ACC112 (cell line): ENCODE results near the gene CTU1.

ENCODE experiments used
- H2AFZ ChIP-seq: fragments of 200-600 bp; sonication (generic); one replicate; pipeline ENCODE4 v1.6.0; 2017; ENCODE audit warnings: antibody characterized with exemption, low read length; ENCODE audit not compliant: unreplicated experiment
- H3K27ac ChIP-seq: fragments of 200-600 bp; sonication (generic); 2 replicates; pipeline ENCODE4 v1.5.1; 2014; ENCODE audit warnings: low read depth, mild to moderate bottlenecking, antibody characterized with exemption, low read length, moderate library complexity
- H3K27me3 ChIP-seq: fragments of 200-600 bp; sonication (generic); 2 replicates; pipeline ENCODE4 v1.6.1; 2014; ENCODE audit warnings: mild to moderate bottlenecking, antibody characterized with exemption, low read length, moderate library complexity, mixed read lengths; ENCODE audit not compliant: insufficient read depth
- H3K36me3 ChIP-seq: fragments of 200-600 bp; sonication (generic); 2 replicates; pipeline ENCODE4 v1.6.1; 2016; ENCODE audit warnings: mild to moderate bottlenecking, antibody characterized with exemption, low read length, moderate library complexity, mixed read lengths; ENCODE audit not compliant: insufficient read depth
- H3K4me1 ChIP-seq: fragments of 200-600 bp; sonication (generic); one replicate; pipeline ENCODE4 v1.6.1; 2016; ENCODE audit warnings: low read length, mixed read lengths; ENCODE audit not compliant: insufficient read depth, unreplicated experiment, control insufficient read depth
- H3K4me3 ChIP-seq: fragments of 200-600 bp; sonication (generic); 2 replicates; pipeline ENCODE4 v1.5.1; 2014; ENCODE audit warnings: mild to moderate bottlenecking, low read depth, low read length
- H3K79me2 ChIP-seq: fragments of 200-600 bp; sonication (generic); one replicate; pipeline ENCODE4 v1.6.0; 2016; ENCODE audit warnings: low read length; ENCODE audit not compliant: control insufficient read depth, unreplicated experiment, insufficient read depth

CTU1 gene

GRCh38 chr19:51122112-51122981, 14.1 kb upstream of the CTU1 start:
- Histone ChIP-seq H3K27ac (no peak overlapping the region), H3K4me3 (no peak overlapping the region), H2AFZ (no peak overlapping the region), H3K27me3 (peaks cover under 1% of the 10 kb centered on the region; the same call in 1 of the 2 replicates), H3K36me3 (no peaks in the 10 kb centered on the region), H3K4me1 (peaks cover 3% of the 10 kb centered on the region), H3K79me2 (no peaks in the 10 kb centered on the region)

GRCh38 chr19:51121257-51121656, 13.0 kb upstream of the CTU1 start:
- H3K4me3 ChIP-seq, result no peak overlapping the region
- H3K36me3 ChIP-seq, result no peaks in the 10 kb centered on the region
- H2AFZ ChIP-seq, result no peak overlapping the region
- H3K4me1 ChIP-seq, result no peaks in the 10 kb centered on the region
- H3K27ac ChIP-seq, result no peak overlapping the region
- no peaks in the 10 kb centered on the region for H3K79me2 ChIP-seq
- peaks cover 12% of the 10 kb centered on the region; the same call in 1 of the 2 replicates for H3K27me3 ChIP-seq

DNA sequence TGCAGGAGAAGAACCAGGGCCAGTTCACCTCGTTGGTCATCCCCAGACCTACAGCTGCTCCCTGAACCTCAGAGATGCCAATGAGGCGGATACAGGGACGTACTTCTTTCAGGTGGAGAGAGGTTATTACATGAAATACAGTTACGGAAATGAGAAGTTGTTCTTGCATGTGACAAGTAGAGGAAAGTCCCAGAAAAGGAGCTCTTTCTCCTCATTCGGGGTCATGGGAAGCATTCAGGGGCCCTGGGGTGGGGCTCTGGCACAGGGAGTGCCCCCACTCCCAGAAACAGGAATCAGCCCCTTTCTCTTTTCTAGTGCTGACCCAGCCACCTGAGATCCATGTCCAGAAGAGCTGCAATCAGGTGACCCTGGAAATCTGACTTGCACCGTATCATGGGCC, 12.0 kb upstream of the CTU1 start:
- Histone ChIP-seq H3K27ac (no peak overlapping the region), H3K4me1 (no peaks in the 10 kb centered on the region), H3K79me2 (no peaks in the 10 kb centered on the region), H3K36me3 (no peaks in the 10 kb centered on the region), H2AFZ (no peak overlapping the region), H3K4me3 (no peak overlapping the region), H3K27me3 (peaks cover 19% of the 10 kb centered on the region)

DNA sequence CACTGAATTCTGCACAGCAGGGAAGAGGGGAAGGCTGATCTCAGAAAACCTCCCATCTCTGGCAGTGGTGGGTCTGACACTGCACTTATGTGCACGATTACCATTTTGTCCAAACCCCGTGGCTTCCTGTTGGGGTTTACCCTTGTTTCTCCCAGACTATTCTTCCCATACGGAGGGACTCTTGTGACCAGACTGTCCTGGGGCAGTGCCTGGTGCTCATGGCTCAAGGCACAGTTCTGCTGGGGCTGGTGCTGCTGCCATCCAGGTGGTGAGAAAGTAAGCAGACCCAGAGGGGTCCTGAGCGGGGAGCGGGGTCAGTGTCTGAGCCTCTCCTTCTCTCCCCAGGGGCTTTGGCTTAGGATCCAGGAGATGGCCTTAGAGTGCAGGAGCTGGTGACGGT, 11.4 kb upstream of the CTU1 start:
- H2AFZ ChIP-seq, result no peak overlapping the region
- H3K4me3 ChIP-seq, result no peak overlapping the region
- peaks cover 22% of the 10 kb centered on the region for H3K27me3 ChIP-seq

DNA sequence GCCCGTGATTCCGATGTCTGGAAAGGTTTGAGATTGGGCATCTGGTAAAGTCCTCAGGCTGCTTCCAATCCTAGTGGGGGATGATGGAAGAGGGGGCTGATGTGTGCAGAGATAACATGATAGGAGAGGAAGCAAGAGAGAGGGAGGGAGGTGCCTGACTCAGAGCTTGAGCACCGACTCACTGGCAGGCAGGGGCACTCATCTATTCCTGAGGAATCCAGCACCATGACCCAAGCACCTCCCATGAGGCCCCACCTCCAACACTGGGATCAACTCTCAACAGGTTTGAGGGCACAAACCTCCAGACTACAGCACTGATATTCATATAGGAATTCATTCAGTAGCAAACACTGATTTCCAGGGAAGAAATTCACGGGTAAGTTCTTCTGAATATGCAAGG, 10.9 kb upstream of the CTU1 start:
- Histone ChIP-seq H3K4me3 (no peak overlapping the region), H3K4me1 (no peaks in the 10 kb centered on the region), H3K27ac (no peak overlapping the region), H3K79me2 (no peaks in the 10 kb centered on the region), H3K27me3 (peaks cover 27% of the 10 kb centered on the region), H2AFZ (no peak overlapping the region), H3K36me3 (no peaks in the 10 kb centered on the region)

More for the DNA sequence above, 11.4 kb upstream of the CTU1 start:
- Histone ChIP-seq H3K36me3 (no peaks in the 10 kb centered on the region), H3K79me2 (no peaks in the 10 kb centered on the region), H3K27ac (no peak overlapping the region), H3K4me1 (no peaks in the 10 kb centered on the region)

DNA sequence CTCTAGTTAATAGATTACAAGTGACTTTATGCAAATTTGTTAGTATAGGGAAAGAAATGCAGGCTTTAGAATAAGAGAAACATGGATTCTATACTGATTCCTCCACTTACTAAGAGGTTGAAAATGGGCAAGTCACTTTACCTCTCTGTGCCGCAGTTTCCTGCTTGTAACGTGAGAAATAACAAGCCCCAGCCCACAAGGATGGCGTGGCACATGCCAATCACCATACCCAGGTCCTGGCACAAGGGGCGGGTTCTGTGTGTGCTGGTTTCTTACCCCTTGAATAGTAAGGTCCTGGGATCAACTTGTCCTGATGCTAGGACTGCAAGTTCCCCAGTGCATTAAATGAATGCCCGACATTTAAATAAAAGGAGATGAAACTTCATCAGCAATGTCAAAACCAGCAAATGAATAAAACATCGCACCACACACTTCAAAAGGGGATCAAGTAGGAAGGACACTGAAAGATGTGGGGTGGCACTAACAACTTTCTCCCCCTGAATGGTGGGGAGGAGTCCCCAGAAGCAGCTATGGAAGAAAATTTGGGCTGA, 8.6 kb upstream of the CTU1 start:
- no peaks in the 10 kb centered on the region for H3K36me3 ChIP-seq
- no peaks in the 10 kb centered on the region for H3K4me1 ChIP-seq
- H3K4me3 ChIP-seq, result no peak overlapping the region
- H2AFZ ChIP-seq, result no peak overlapping the region
- no peaks in the 10 kb centered on the region for H3K79me2 ChIP-seq
- H3K27me3 ChIP-seq, result peaks cover 47% of the 10 kb centered on the region
- H3K27ac ChIP-seq, result no peak overlapping the region

GRCh38 chr19:51114087-51114729, 6.0 kb upstream of the CTU1 start:
- peaks cover 47% of the 10 kb centered on the region for H3K27me3 ChIP-seq
- no peak overlapping the region for H3K4me3 ChIP-seq
- H2AFZ ChIP-seq, result no peak overlapping the region
- H3K4me1 ChIP-seq, result no peaks in the 10 kb centered on the region
- no peaks in the 10 kb centered on the region for H3K36me3 ChIP-seq
- H3K27ac ChIP-seq, result no peak overlapping the region
- H3K79me2 ChIP-seq, result no peaks in the 10 kb centered on the region

GRCh38 chr19:51111606-51112005, 3.4 kb upstream of the CTU1 start:
- no peak overlapping the region for H2AFZ ChIP-seq
- H3K27me3 ChIP-seq, result peaks cover 39% of the 10 kb centered on the region
- peaks cover 6% of the 10 kb centered on the region for H3K79me2 ChIP-seq
- H3K27ac ChIP-seq, result no peak overlapping the region
- H3K36me3 ChIP-seq, result no peaks in the 10 kb centered on the region
- no peaks in the 10 kb centered on the region for H3K4me1 ChIP-seq
- H3K4me3 ChIP-seq, result no peak overlapping the region

DNA sequence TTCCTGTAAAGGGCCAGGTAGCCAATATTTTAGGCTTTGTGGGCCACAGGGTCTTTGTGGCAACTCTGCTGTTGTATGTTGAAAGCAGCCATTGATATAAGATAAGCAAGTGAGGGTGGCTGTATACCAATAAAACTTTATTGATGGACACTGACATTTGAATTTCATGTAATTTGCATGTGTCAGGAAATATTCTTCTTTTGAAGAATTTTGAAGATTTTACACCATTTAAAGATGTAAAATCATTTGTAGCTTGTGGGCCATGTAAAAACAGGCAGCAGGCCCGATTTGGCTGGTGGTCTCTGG, 2.4 kb upstream of the CTU1 start:
- H2AFZ ChIP-seq, result no peak overlapping the region
- peaks cover 33% of the 10 kb centered on the region for H3K27me3 ChIP-seq
- peaks cover 10% of the 10 kb centered on the region for H3K79me2 ChIP-seq
- H3K27ac ChIP-seq, result no peak overlapping the region
- no peak overlapping the region for H3K4me3 ChIP-seq
- H3K4me1 ChIP-seq, result no peaks in the 10 kb centered on the region
- no peaks in the 10 kb centered on the region for H3K36me3 ChIP-seq

DNA sequence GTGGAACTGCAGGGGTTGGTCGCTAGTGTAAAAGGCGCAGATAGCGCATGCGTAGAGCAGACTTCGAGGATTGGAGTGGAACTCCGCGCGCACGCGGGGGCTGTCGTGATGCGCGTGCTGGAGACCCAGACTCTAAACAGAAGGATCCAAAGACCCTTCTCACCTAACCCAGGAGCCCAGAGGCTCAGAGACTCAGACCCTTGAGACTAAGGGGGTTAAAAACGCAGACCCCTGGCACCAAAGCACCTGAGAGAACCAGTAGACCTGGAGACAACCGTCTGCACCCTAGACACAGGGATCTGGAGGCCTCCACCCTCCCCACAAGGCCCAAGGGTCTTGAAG, 567 bp upstream of the CTU1 start:
- H2AFZ ChIP-seq, result peak overlapping the region; percentile 37
- peak overlapping the region; percentile 89 for H3K4me3 ChIP-seq
- H3K4me1 ChIP-seq, result no peaks in the 10 kb centered on the region
- no peak overlapping the region for H3K27ac ChIP-seq
- H3K27me3 ChIP-seq, result peaks cover 17% of the 10 kb centered on the region
- no peaks in the 10 kb centered on the region for H3K36me3 ChIP-seq
- peaks cover 10% of the 10 kb centered on the region for H3K79me2 ChIP-seq
